Measurements from ENCODE around the gene CFAP119.

The CFAP119 gene

GRCh38 chr16:30738984-30739951, 22.6 kb downstream of the CFAP119 start:
- no peak for TF ChIP-seq JUND (IDR thresholded peaks at IDR 0.05; ENCODE audit: low read depth)
- in situ Hi-C loops (cut with HindIII; ENCODE audit: low pct_unique_long_range_greater_than_20kb, low sequenced_read_pairs), result no loop called here
- no peak for DNase-seq (ENCODE audit: low read depth in 1 of 2, low spot score in 1 of 2)

- in situ Hi-C loops (cut with HindIII; ENCODE audit: low pct_unique_long_range_greater_than_20kb, low sequenced_read_pairs), result no loop called here
- no peak for DNase-seq (ENCODE audit: low read depth in 1 of 2, low spot score in 1 of 2)
- TF ChIP-seq JUND (IDR thresholded peaks at IDR 0.05; ENCODE audit: low read depth), result no peak
Measured at GRCh38 chr16:30737794-30738648, 23.8 kb downstream of the CFAP119 start.

GRCh38 chr16:30736995-30737793, 24.7 kb downstream of the CFAP119 start:
- in situ Hi-C loops (cut with HindIII; ENCODE audit: low pct_unique_long_range_greater_than_20kb, low sequenced_read_pairs), result no loop called here
- no peak for DNase-seq (ENCODE audit: low read depth in 1 of 2, low spot score in 1 of 2)
- TF ChIP-seq JUND (IDR thresholded peaks at IDR 0.05; ENCODE audit: low read depth), result no peak

GRCh38 chr16:30731411-30731810, 30.5 kb downstream of the CFAP119 start:
- DNase-seq (ENCODE audit: low read depth in 1 of 2, low spot score in 1 of 2), result no peak
- in situ Hi-C loops (cut with HindIII; ENCODE audit: low pct_unique_long_range_greater_than_20kb, low sequenced_read_pairs), result no loop called here
- no peak for TF ChIP-seq JUND (IDR thresholded peaks at IDR 0.05; ENCODE audit: low read depth)

- in situ Hi-C loops (cut with HindIII; ENCODE audit: low pct_unique_long_range_greater_than_20kb, low sequenced_read_pairs), result no loop called here
- TF ChIP-seq JUND (IDR thresholded peaks at IDR 0.05; ENCODE audit: low read depth), result no peak
- DNase-seq (ENCODE audit: low read depth in 1 of 2, low spot score in 1 of 2), result no peak
Measured at GRCh38 chr16:30728899-30729672, 32.8 kb downstream of the CFAP119 start.

GRCh38 chr16:30728321-30728720, 33.5 kb downstream of the CFAP119 start:
- no peak for TF ChIP-seq JUND (IDR thresholded peaks at IDR 0.05; ENCODE audit: low read depth)
- in situ Hi-C loops (cut with HindIII; ENCODE audit: low pct_unique_long_range_greater_than_20kb, low sequenced_read_pairs), result no loop called here
- DNase-seq (ENCODE audit: low read depth in 1 of 2, low spot score in 1 of 2), result no peak

- no peak for DNase-seq (ENCODE audit: low read depth in 1 of 2, low spot score in 1 of 2)
Measured at GRCh38 chr16:30725418-30725792, 36.5 kb downstream of the CFAP119 start.

GRCh38 chr16:30724641-30725417, 37.0 kb downstream of the CFAP119 start:
- no peak for TF ChIP-seq JUND (IDR thresholded peaks at IDR 0.05; ENCODE audit: low read depth)
- DNase-seq (ENCODE audit: low read depth in 1 of 2, low spot score in 1 of 2), result no peak
- in situ Hi-C loops (cut with HindIII; ENCODE audit: low pct_unique_long_range_greater_than_20kb, low sequenced_read_pairs), result no loop called here

More at GRCh38 chr16:30725418-30725792, 36.5 kb downstream of the CFAP119 start:
- no peak for TF ChIP-seq JUND (IDR thresholded peaks at IDR 0.05; ENCODE audit: low read depth)
- in situ Hi-C loops (cut with HindIII; ENCODE audit: low pct_unique_long_range_greater_than_20kb, low sequenced_read_pairs), result no loop called here

- TF ChIP-seq JUND (IDR thresholded peaks at IDR 0.05; ENCODE audit: low read depth), result no peak
- no peak for DNase-seq (ENCODE audit: low read depth in 1 of 2, low spot score in 1 of 2)
- in situ Hi-C loops (cut with HindIII; ENCODE audit: low pct_unique_long_range_greater_than_20kb, low sequenced_read_pairs), result no loop called here
Measured at GRCh38 chr16:30723725-30724355, 38.0 kb downstream of the CFAP119 start.

- no peak for DNase-seq (ENCODE audit: low read depth in 1 of 2, low spot score in 1 of 2)
- in situ Hi-C loops (cut with HindIII; ENCODE audit: low pct_unique_long_range_greater_than_20kb, low sequenced_read_pairs), result no loop called here
- TF ChIP-seq JUND (IDR thresholded peaks at IDR 0.05; ENCODE audit: low read depth), result no peak
Measured at GRCh38 chr16:30722916-30723315, 38.9 kb downstream of the CFAP119 start.
